HG03432 (cell line): ENCODE data around the gene SLC25A21.

Source experiments
- ATAC-seq: cut with Tn5 transposase; IDR thresholded peaks from one replicate; pipeline ENCODE4 v1.9.1; 2021; ENCODE audit warnings: mild to moderate bottlenecking, moderate library complexity; ENCODE audit not compliant: unreplicated experiment

Gene SLC25A21

GRCh38 chr14:36674659-36675058 lies 497.7 kb downstream of the SLC25A21 start:
- ATAC-seq = no peak

GRCh38 chr14:36672095-36672494 lies 500.3 kb downstream of the SLC25A21 start:
- no peak for ATAC-seq

- ATAC-seq = no peak
These were observed 501.3 kb downstream of the SLC25A21 start for GRCh38 chr14:36671149-36671548.

GRCh38 chr14:36667679-36668078 lies 504.7 kb downstream of the SLC25A21 start:
- ATAC-seq = no peak

GRCh38 chr14:36666416-36667206 lies 505.8 kb downstream of the SLC25A21 start:
- no peak for ATAC-seq

- ATAC-seq = no peak
These were observed 506.5 kb downstream of the SLC25A21 start for GRCh38 chr14:36665887-36666415.

- no peak for ATAC-seq
These were observed 507.8 kb downstream of the SLC25A21 start for GRCh38 chr14:36664322-36665193.

GRCh38 chr14:36663404-36664321 lies 508.7 kb downstream of the SLC25A21 start:
- no peak for ATAC-seq

- ATAC-seq = no peak
These were observed 509.6 kb downstream of the SLC25A21 start for GRCh38 chr14:36662543-36663403.

- no peak for ATAC-seq
These were observed 510.2 kb downstream of the SLC25A21 start for GRCh38 chr14:36662258-36662542.

- peak; percentile 84 for ATAC-seq
These were observed 510.7 kb downstream of the SLC25A21 start, which contains the start of gene PAX9 for GRCh38 chr14:36661506-36662257. TSS of gene PAX9 (plus strand) at chr14:36661860. CDS start at chr14:36662090, 230 bp downstream.

GRCh38 chr14:36660736-36661505 lies 511.5 kb downstream of the SLC25A21 start:
- ATAC-seq = no peak

GRCh38 chr14:36659822-36660735 lies 512.3 kb downstream of the SLC25A21 start:
- ATAC-seq = no peak

- ATAC-seq = no peak
These were observed 513.2 kb downstream of the SLC25A21 start for GRCh38 chr14:36659010-36659821.

GRCh38 chr14:36658123-36659009 lies 514.0 kb downstream of the SLC25A21 start:
- ATAC-seq = no peak
